ENCODE data around the gene CD164.

DNA sequence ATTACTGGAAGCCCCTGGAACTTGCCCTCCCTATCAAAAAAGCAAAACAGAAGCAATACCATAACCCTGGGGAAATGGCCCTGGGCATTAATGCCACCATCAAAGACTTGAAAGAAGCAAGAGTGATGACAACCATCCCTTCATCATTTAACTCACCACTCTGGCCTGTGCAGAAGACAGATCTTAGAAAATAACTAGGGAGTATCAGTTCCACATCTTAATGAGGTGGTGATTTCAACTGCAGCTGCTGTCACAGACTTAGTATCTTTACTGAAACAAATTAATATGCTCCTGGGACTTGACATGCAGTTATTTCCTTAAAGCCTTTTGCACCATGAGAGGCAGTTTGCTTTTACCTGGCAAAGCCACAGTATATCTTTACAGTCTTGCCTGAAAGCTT is 24.1 kb downstream of the CD164 start:
- TF ChIP-seq, protein P1, sequence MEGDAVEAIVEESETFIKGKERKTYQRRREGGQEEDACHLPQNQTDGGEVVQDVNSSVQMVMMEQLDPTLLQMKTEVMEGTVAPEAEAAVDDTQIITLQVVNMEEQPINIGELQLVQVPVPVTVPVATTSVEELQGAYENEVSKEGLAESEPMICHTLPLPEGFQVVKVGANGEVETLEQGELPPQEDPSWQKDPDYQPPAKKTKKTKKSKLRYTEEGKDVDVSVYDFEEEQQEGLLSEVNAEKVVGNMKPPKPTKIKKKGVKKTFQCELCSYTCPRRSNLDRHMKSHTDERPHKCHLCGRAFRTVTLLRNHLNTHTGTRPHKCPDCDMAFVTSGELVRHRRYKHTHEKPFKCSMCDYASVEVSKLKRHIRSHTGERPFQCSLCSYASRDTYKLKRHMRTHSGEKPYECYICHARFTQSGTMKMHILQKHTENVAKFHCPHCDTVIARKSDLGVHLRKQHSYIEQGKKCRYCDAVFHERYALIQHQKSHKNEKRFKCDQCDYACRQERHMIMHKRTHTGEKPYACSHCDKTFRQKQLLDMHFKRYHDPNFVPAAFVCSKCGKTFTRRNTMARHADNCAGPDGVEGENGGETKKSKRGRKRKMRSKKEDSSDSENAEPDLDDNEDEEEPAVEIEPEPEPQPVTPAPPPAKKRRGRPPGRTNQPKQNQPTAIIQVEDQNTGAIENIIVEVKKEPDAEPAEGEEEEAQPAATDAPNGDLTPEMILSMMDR (optimal IDR thresholded peaks at IDR 0.05 in 1 of 3, IDR thresholded peaks at IDR 0.05 in 1 of 3, conservative IDR thresholded peaks at IDR 0.05 in 1 of 3; ENCODE audit: extremely low read depth in 1 of 3, insufficient read depth in 2 of 3, low read length in 3 of 3) = no peak
- no peak for TF ChIP-seq EZH2 (IDR thresholded peaks at IDR 0.05; ENCODE audit: low read length)

Data from keratinocyte (primary cell).